ENCODE data around the gene ATXN1. TPM values are rescaled to one million over a fixed set of nuclear protein-coding genes. Genes with fewer than 3 reads are reported as not detected.
"Not testable (repeated sequence)": the region's sequence is repeated elsewhere in the genome, so short reads cannot be mapped to it uniquely, and the experiment has no call there.

The ATXN1 gene
- total and polyA plus RNA-seq, 2 donors from 2014 or later, result 4.2 to 58.2 TPM

- Histone ChIP-seq H3K9ac (ENCODE audit: low read length in 3 of 3) (no peak overlapping the region), H3K27ac (ENCODE audit: low read depth in 2 of 2, low read length in 2 of 2) (no peak overlapping the region), H3K27me3 (ENCODE audit: control insufficient read depth, insufficient read depth, low read length) (no peaks in the 10 kb centered on the region), H3K9me3 (ENCODE audit: control insufficient read depth in 2 of 3, insufficient read depth in 1 of 3, low read length in 3 of 3) (no peaks in the 10 kb centered on the region), H3K36me3 (ENCODE audit: control insufficient read depth in 2 of 3, insufficient read depth in 3 of 3, low read length in 3 of 3) (no peaks in the 10 kb centered on the region), H3K4me3 (ENCODE audit: low read length in 3 of 3) (no peak overlapping the region), H3K4me1 (ENCODE audit: control insufficient read depth in 2 of 3, insufficient read depth in 2 of 3, low read depth in 1 of 3, low read length in 3 of 3) (no peaks in the 10 kb centered on the region)
- TF ChIP-seq CTCF (IDR thresholded peaks at IDR 0.05; ENCODE audit: borderline replicate concordance, extremely low read depth, insufficient read depth), result no peak
- FAIRE-seq (no peak), DNase-seq (no peak)
- intact Hi-C loops (cut with DNase I), result no loop called here
Measured at GRCh38 chr6:16380220-16380809, 380.9 kb downstream of the ATXN1 start.

DNA sequence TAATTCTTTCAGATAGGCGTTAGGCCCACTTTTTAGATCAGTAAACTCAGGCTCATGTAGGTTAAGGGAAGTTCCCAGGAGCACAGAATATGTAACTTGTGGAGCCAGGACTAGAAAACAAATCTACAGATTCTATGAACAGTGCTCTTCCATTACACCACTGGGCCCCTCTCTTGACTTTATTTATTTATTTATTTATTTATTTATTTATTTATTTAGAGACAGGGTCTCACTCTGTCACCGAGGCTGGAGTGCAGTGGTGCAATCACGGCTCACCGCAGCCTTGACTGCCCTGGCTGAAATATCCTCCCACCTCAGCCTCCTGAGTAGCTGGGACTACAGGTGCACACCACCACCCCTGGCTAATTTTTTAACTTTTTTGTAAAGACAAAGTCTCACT, 382.9 kb downstream of the ATXN1 start:
- H3K9ac ChIP-seq (ENCODE audit: low read length in 3 of 3); FAIRE-seq; H3K4me3 ChIP-seq (ENCODE audit: low read length in 3 of 3); H3K27ac ChIP-seq (ENCODE audit: low read depth in 2 of 2, low read length in 2 of 2); H3K27me3 ChIP-seq (ENCODE audit: control insufficient read depth, insufficient read depth, low read length); DNase-seq; H3K36me3 ChIP-seq (ENCODE audit: control insufficient read depth in 2 of 3, insufficient read depth in 3 of 3, low read length in 3 of 3); H3K9me3 ChIP-seq (ENCODE audit: control insufficient read depth in 2 of 3, insufficient read depth in 1 of 3, low read length in 3 of 3); H3K4me1 ChIP-seq (ENCODE audit: control insufficient read depth in 2 of 3, insufficient read depth in 2 of 3, low read depth in 1 of 3, low read length in 3 of 3); intact Hi-C loops (cut with DNase I): not testable (repeated sequence)

DNA sequence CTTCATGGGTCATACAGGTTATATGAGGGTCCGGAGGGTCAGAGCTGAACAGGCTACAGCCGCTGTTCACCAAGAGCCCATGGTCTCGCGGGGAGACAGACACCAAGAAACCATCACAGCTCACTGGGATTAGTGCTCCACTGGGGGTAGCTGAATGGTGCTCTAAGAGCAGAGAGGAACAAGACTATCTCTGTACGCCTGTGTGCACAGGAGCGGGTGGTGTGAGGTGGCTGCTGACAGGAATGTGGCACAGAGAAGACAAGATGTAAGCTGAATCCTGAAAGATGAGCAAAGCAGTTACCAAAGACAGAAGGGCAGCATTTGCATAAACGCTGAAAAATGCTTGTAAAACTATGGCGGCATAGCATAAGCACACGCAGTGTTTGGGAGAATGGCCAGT, 383.8 kb downstream of the ATXN1 start:
- H3K27me3 ChIP-seq (ENCODE audit: control insufficient read depth, insufficient read depth, low read length), result no peaks in the 10 kb centered on the region
- no peak for FAIRE-seq
- DNase-seq, result no peak
- no peaks in the 10 kb centered on the region for H3K9me3 ChIP-seq (ENCODE audit: control insufficient read depth in 2 of 3, insufficient read depth in 1 of 3, low read length in 3 of 3)
- no peak overlapping the region for H3K27ac ChIP-seq (ENCODE audit: low read depth in 2 of 2, low read length in 2 of 2)
- no peaks in the 10 kb centered on the region for H3K4me1 ChIP-seq (ENCODE audit: control insufficient read depth in 2 of 3, insufficient read depth in 2 of 3, low read depth in 1 of 3, low read length in 3 of 3)
- H3K36me3 ChIP-seq (ENCODE audit: control insufficient read depth in 2 of 3, insufficient read depth in 3 of 3, low read length in 3 of 3), result no peaks in the 10 kb centered on the region
- H3K4me3 ChIP-seq (ENCODE audit: low read length in 3 of 3), result no peak overlapping the region
- intact Hi-C loops (cut with DNase I), result no loop called here
- TF ChIP-seq CTCF (IDR thresholded peaks at IDR 0.05; ENCODE audit: borderline replicate concordance, extremely low read depth, insufficient read depth), result no peak
- H3K9ac ChIP-seq (ENCODE audit: low read length in 3 of 3), result no peak overlapping the region

DNA sequence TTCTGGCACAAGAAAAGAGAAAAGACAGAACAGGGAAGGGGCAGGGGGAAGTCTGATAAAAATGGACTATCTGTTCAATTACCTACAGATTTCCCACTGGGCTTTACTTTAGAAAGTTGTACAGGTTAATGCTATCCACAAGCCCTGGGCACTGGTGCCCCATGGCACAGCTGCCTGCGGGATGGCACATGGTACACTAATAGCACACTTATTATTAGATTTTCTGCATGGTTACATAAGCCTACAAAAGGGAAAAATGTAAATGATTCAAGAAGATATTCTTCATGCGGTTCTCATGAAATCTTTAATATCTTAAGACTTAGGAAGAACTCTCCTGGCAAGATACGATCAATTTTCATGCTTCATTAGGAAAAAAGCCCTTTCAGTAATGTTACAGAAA, 385.4 kb downstream of the ATXN1 start:
- Histone ChIP-seq H3K36me3 (ENCODE audit: control insufficient read depth in 2 of 3, insufficient read depth in 3 of 3, low read length in 3 of 3) (no peaks in the 10 kb centered on the region), H3K27me3 (ENCODE audit: control insufficient read depth, insufficient read depth, low read length) (no peaks in the 10 kb centered on the region), H3K9me3 (ENCODE audit: control insufficient read depth in 2 of 3, insufficient read depth in 1 of 3, low read length in 3 of 3) (no peaks in the 10 kb centered on the region), H3K9ac (ENCODE audit: low read length in 3 of 3) (no peak overlapping the region), H3K27ac (ENCODE audit: low read depth in 2 of 2, low read length in 2 of 2) (no peak overlapping the region), H3K4me3 (ENCODE audit: low read length in 3 of 3) (no peak overlapping the region), H3K4me1 (ENCODE audit: control insufficient read depth in 2 of 3, insufficient read depth in 2 of 3, low read depth in 1 of 3, low read length in 3 of 3) (peaks cover 0 to 1% (median 0%) of the 10 kb centered on the region in 3 donors)
- no peak for TF ChIP-seq CTCF (IDR thresholded peaks at IDR 0.05; ENCODE audit: borderline replicate concordance, extremely low read depth, insufficient read depth)
- no peak for FAIRE-seq
- intact Hi-C loops (cut with DNase I), result no loop called here
- DNase-seq, result no peak
